KMS-11 (cell line): Measurements from ENCODE around the gene MRPL58.

Experiments
- H2AFZ ChIP-seq: fragments of 200-600 bp; sonication (generic); 2 replicates; pipeline ENCODE4 v1.6.1; 2016; ENCODE audit warnings: antibody characterized with exemption, mixed run types, low read depth
- H3K27ac ChIP-seq: fragments of 200-600 bp; sonication (generic); 2 replicates; pipeline ENCODE4 v1.6.1; 2016; ENCODE audit warnings: mild to moderate bottlenecking, mixed run types
- H3K27me3 ChIP-seq: fragments of 200-600 bp; sonication (generic); 2 replicates; pipeline ENCODE4 v1.6.1; 2017; ENCODE audit warnings: mild to moderate bottlenecking, low read depth, mixed run types, moderate library complexity; ENCODE audit not compliant: insufficient read depth
- H3K36me3 ChIP-seq: fragments of 200-600 bp; sonication (generic); 2 replicates; pipeline ENCODE4 v1.6.1; 2017; ENCODE audit warnings: mild to moderate bottlenecking, mixed run types; ENCODE audit not compliant: insufficient read depth
- H3K4me1 ChIP-seq: fragments of 200-600 bp; sonication (generic); 2 replicates; pipeline ENCODE4 v1.6.1; 2016; ENCODE audit warnings: mild to moderate bottlenecking, low read depth, mixed run types; ENCODE audit not compliant: poor library complexity, severe bottlenecking
- H3K4me2 ChIP-seq: fragments of 200-600 bp; sonication (generic); 2 replicates; pipeline ENCODE4 v1.7.0; 2016; ENCODE audit warnings: mild to moderate bottlenecking, mixed run types
- H3K4me3 ChIP-seq: fragments of 200-600 bp; sonication (generic); IDR thresholded peaks from 2 replicates; pipeline ENCODE4 v1.6.1; 2017; ENCODE audit warnings: low read depth, low read length, mixed read lengths; ENCODE audit not compliant: insufficient read depth
- H3K79me2 ChIP-seq: fragments of 200-600 bp; sonication (generic); 2 replicates; pipeline ENCODE4 v1.6.1; 2016; ENCODE audit warnings: low read depth, mixed run types; ENCODE audit not compliant: insufficient read depth
- H3K9ac ChIP-seq: fragments of 200-600 bp; sonication (generic); 2 replicates; pipeline ENCODE4 v1.6.1; 2016; ENCODE audit warnings: mild to moderate bottlenecking, mixed run types
- H4K20me1 ChIP-seq: fragments of 200-600 bp; sonication (generic); 2 replicates; pipeline ENCODE4 v1.6.1; 2016; ENCODE audit warnings: mild to moderate bottlenecking, mixed run types; ENCODE audit not compliant: insufficient read depth
- CTCF ChIP-seq: fragments of 200-600 bp; sonication (generic); conservative IDR thresholded peaks from 2 replicates; pipeline ENCODE4 v1.6.1; 2017; ENCODE audit warnings: low read depth, mild to moderate bottlenecking, antibody characterized with exemption, low read length, moderate library complexity, mixed read lengths

MRPL58 gene

GRCh38 chr17:74986206-74986576, 26.3 kb upstream of the MRPL58 start:
- peak overlapping the region; percentile 58 for H3K4me2 ChIP-seq
- TF ChIP-seq CTCF: no peak

GRCh38 chr17:74987418-74987908, 25.0 kb upstream of the MRPL58 start, which contains the start of gene CDR2L:
Gene CDR2L, plus strand, starts transcription at chr17:74987632. Its CDS starts 412 bp downstream, at chr17:74988044.
- Histone ChIP-seq H3K79me2 (no peaks in the 10 kb centered on the region), H3K4me1 (peaks cover 26% of the 10 kb centered on the region), H3K27ac (no peak within 1 kb of the TSS), H3K9ac (peak within 1 kb of the TSS; percentile 17; the same call in 1 of the 2 replicates), H4K20me1 (no peaks in the 10 kb centered on the region), H2AFZ (peak within 1 kb of the TSS; percentile 70), H3K36me3 (no peaks in the 10 kb centered on the region), H3K4me3 (no peak within 1 kb of the TSS), H3K27me3 (peaks cover 6% of the 10 kb centered on the region), H3K4me2 (peak within 1 kb of the TSS; percentile 58)
- TF ChIP-seq CTCF: no peak

More at GRCh38 chr17:74986206-74986576, 26.3 kb upstream of the MRPL58 start:
- Histone ChIP-seq H3K79me2 (no peaks in the 10 kb centered on the region), H2AFZ (0 out of 2 replicates have a peak overlapping the region, but pooled peaks have one; percentile 70), H3K27ac (no peak overlapping the region), H4K20me1 (no peaks in the 10 kb centered on the region), H3K4me1 (peaks cover 33% of the 10 kb centered on the region), H3K9ac (no peak overlapping the region), H3K27me3 (peaks cover 6% of the 10 kb centered on the region), H3K36me3 (no peaks in the 10 kb centered on the region), H3K4me3 (no peak overlapping the region)

GRCh38 chr17:74987909-74988711, 24.4 kb upstream of the MRPL58 start:
- H3K27ac ChIP-seq: no peak overlapping the region
- no peak for TF ChIP-seq CTCF
- no peaks in the 10 kb centered on the region for H3K79me2 ChIP-seq
- no peaks in the 10 kb centered on the region for H3K36me3 ChIP-seq
- H4K20me1 ChIP-seq: no peaks in the 10 kb centered on the region
- peak overlapping the region; percentile 17; the same call in 1 of the 2 replicates for H3K9ac ChIP-seq
- H3K4me3 ChIP-seq: no peak overlapping the region
- H2AFZ ChIP-seq: peak overlapping the region; percentile 67
- peaks cover 23% of the 10 kb centered on the region for H3K4me1 ChIP-seq
- peaks cover 6% of the 10 kb centered on the region for H3K27me3 ChIP-seq
- H3K4me2 ChIP-seq: peak overlapping the region; percentile 58

GRCh38 chr17:74990581-74991105, 21.8 kb upstream of the MRPL58 start:
- Histone ChIP-seq H3K79me2 (no peaks in the 10 kb centered on the region), H3K4me3 (no peak overlapping the region), H3K27ac (no peak overlapping the region), H3K9ac (no peak overlapping the region), H3K4me1 (peaks cover 20% of the 10 kb centered on the region), H3K36me3 (no peaks in the 10 kb centered on the region), H2AFZ (no peak overlapping the region), H4K20me1 (no peaks in the 10 kb centered on the region), H3K4me2 (no peak overlapping the region), H3K27me3 (peaks cover 6% of the 10 kb centered on the region)
- TF ChIP-seq CTCF: no peak
